Measurements from ENCODE around the gene ZNF195. TPM values are rescaled to one million over a fixed set of nuclear protein-coding genes. Genes with fewer than 3 reads are reported as not detected.
"Not testable (repeated sequence)": the region's sequence is repeated elsewhere in the genome, so short reads cannot be mapped to it uniquely, and the experiment has no call there.

Gene ZNF195
- total and polyA plus RNA-seq, 10 donors = 15.3 to 39.8 (median 28.3) TPM

- Histone ChIP-seq H3K36me3 (no peaks in the 10 kb centered on the region), H3K27ac (no peak overlapping the region), H3K27me3 (replicated peaks in 1 of 7) (no peaks in the 10 kb centered on the region), H3K9me3 (no peaks in the 10 kb centered on the region), H3K4me3 (no peak overlapping the region), H3K4me1 (peaks cover 0 to 7% (median 0%) of the 10 kb centered on the region in 6 donors)
- no peak for DNase-seq
- whole genome bisulfite sequencing, 5 donors = 74 to 95% (median 83%) methylated on average over 3 to 15 of the region's 15 CpGs
- intact Hi-C loops (cut with DNase I; ENCODE audit: low total_unique reads) = no loop called here
- TF ChIP-seq POLR2A (IDR thresholded peaks at IDR 0.05) (no peak), POLR2AphosphoS5 (IDR thresholded peaks at IDR 0.05) (no peak), CTCF (IDR thresholded peaks at IDR 0.05 in 8 of 11, conservative IDR thresholded peaks at IDR 0.05 in 3 of 11) (no peak)
Observed at GRCh38 chr11:3412837-3413236, 33.9 kb upstream of the ZNF195 start.

GRCh38 chr11:3408722-3409121, 29.8 kb upstream of the ZNF195 start:
- H3K27me3 ChIP-seq (replicated peaks in 1 of 7); intact Hi-C loops (cut with DNase I; ENCODE audit: low total_unique reads); H3K9me3 ChIP-seq; H3K4me3 ChIP-seq; H3K27ac ChIP-seq; H3K36me3 ChIP-seq; H3K4me1 ChIP-seq: not testable (repeated sequence)
- peak; percentile 89 for DNase-seq
- peak in 10 of 11 experiments; percentile 62 to 86 (median 76) for TF ChIP-seq CTCF (IDR thresholded peaks at IDR 0.05 in 8 of 11, conservative IDR thresholded peaks at IDR 0.05 in 3 of 11)
- WGBS, 5 donors = 11 to 23% (median 12%) methylated on average over 12 of the region's 12 CpGs

GRCh38 chr11:3408058-3408605, 29.2 kb upstream of the ZNF195 start:
- H3K27ac ChIP-seq; H3K4me1 ChIP-seq; H3K9me3 ChIP-seq; intact Hi-C loops (cut with DNase I; ENCODE audit: low total_unique reads); H3K27me3 ChIP-seq (replicated peaks in 1 of 7); H3K36me3 ChIP-seq; H3K4me3 ChIP-seq; DNase-seq: not testable (repeated sequence)
- WGBS, 5 donors = 69 to 79% (median 76%) methylated on average over 8 of the region's 8 CpGs

GRCh38 chr11:3406937-3407336, 28.0 kb upstream of the ZNF195 start:
- intact Hi-C loops (cut with DNase I; ENCODE audit: low total_unique reads); DNase-seq: not testable (repeated sequence)

GRCh38 chr11:3406223-3406875, 27.4 kb upstream of the ZNF195 start:
- WGBS, 5 donors = 80 to 84% (median 83%) methylated on average over 10 to 17 of the region's 17 CpGs
- intact Hi-C loops (cut with DNase I; ENCODE audit: low total_unique reads); H3K27ac ChIP-seq; H3K9me3 ChIP-seq; H3K4me1 ChIP-seq; DNase-seq; H3K27me3 ChIP-seq (replicated peaks in 1 of 7); H3K36me3 ChIP-seq; H3K4me3 ChIP-seq: not testable (repeated sequence)

More at GRCh38 chr11:3406937-3407336, 28.0 kb upstream of the ZNF195 start:
- not testable (repeated sequence) for H3K4me1 ChIP-seq; H3K27ac ChIP-seq; H3K9me3 ChIP-seq; H3K27me3 ChIP-seq (replicated peaks in 1 of 7); H3K4me3 ChIP-seq; H3K36me3 ChIP-seq
- whole genome bisulfite sequencing, 5 donors = 87 to 94% (median 91%) methylated on average over 9 of the region's 9 CpGs

- H3K9me3 ChIP-seq; H3K4me1 ChIP-seq; H3K4me3 ChIP-seq; H3K27ac ChIP-seq; intact Hi-C loops (cut with DNase I; ENCODE audit: low total_unique reads); H3K27me3 ChIP-seq (replicated peaks in 1 of 7); H3K36me3 ChIP-seq: not testable (repeated sequence)
- DNase-seq = peak; percentile 69
- WGBS, 5 donors = 63 to 81% (median 73%) methylated on average over 15 to 22 of the region's 22 CpGs
Observed at GRCh38 chr11:3404076-3404925, 25.4 kb upstream of the ZNF195 start.

- intact Hi-C loops (cut with DNase I; ENCODE audit: low total_unique reads) = not testable (repeated sequence)
- WGBS, 5 donors = 94 to 97% (median 95%) methylated on average over 8 of the region's 8 CpGs
- peak; percentile 25 for DNase-seq
Observed at GRCh38 chr11:3402861-3403250, 23.9 kb upstream of the ZNF195 start.

GRCh38 chr11:3402181-3402860, 23.4 kb upstream of the ZNF195 start:
- H3K27ac ChIP-seq; intact Hi-C loops (cut with DNase I; ENCODE audit: low total_unique reads); H3K36me3 ChIP-seq; H3K4me3 ChIP-seq; H3K9me3 ChIP-seq; H3K4me1 ChIP-seq; H3K27me3 ChIP-seq (replicated peaks in 1 of 7): not testable (repeated sequence)
- peak; percentile 57 for DNase-seq
- WGBS, 5 donors = 94 to 96% (median 94%) methylated on average over 17 to 18 of the region's 18 CpGs

More at GRCh38 chr11:3402861-3403250, 23.9 kb upstream of the ZNF195 start:
- not testable (repeated sequence) for H3K27ac ChIP-seq; H3K27me3 ChIP-seq (replicated peaks in 1 of 7); H3K9me3 ChIP-seq; H3K36me3 ChIP-seq; H3K4me1 ChIP-seq; H3K4me3 ChIP-seq
